ENCODE results near the gene P2RY6.

GRCh38 chr11:73236854-73237253, 35.3 kb upstream of the P2RY6 start:
- TF ChIP-seq POLR2A (IDR thresholded peaks at IDR 0.05; ENCODE audit: low read depth, low read length): no peak
- TF ChIP-seq TAF1 (IDR thresholded peaks at IDR 0.05; ENCODE audit: low read depth, low read length): no peak
- no peak for TF ChIP-seq POLR2AphosphoS5 (IDR thresholded peaks at IDR 0.05; ENCODE audit: low read depth, low read length)
- TF ChIP-seq PAX5 (IDR thresholded peaks at IDR 0.05; ENCODE audit: insufficient read depth, low read length, severe bottlenecking): no peak
- TF ChIP-seq POU2F2 (IDR thresholded peaks at IDR 0.05; ENCODE audit: low read depth, low read length): no peak
- no peak for TF ChIP-seq SPI1 (IDR thresholded peaks at IDR 0.05; ENCODE audit: low read depth, low read length)
